Left ventricle myocardium superior (tissue), 1 donor: Measurements from ENCODE around the gene STMN3. TPM values are rescaled to one million over a fixed set of nuclear protein-coding genes. Genes with fewer than 3 reads are reported as not detected.
"Not testable (repeated sequence)": the region's sequence is repeated elsewhere in the genome, so short reads cannot be mapped to it uniquely, and the experiment has no call there.

Experiments used
- ATAC-seq: fragments of 200-7000 bp; cut with Tn5 transposase; one replicate; pipeline ENCODE4 v1.9.1; 2020; ENCODE audit warnings: mild to moderate bottlenecking, moderate library complexity
- DNase-seq: peaks from one replicate; pipeline ENCODE4 v3.0.0-alpha.2; 2020
- intact Hi-C: fragments of 100-400 bp; cut with micrococcal nuclease; formaldehyde crosslinking; loops from one replicate; pipeline ENCODE4 v1.11.0; 2022
- total RNA-seq: library from RNA; stranded (reverse); fragmentation: NEBNext Ultra II Directional; extraction: Animal tissue kit (Norgen Biotek cat#: 25700); gene quantifications from one replicate; pipeline ENCODE4 v1.2.1, GENCODE V29; 2021
- donor health status: DM: no; HTN: yes; CAD: no; lungs with severe emphysema.

Gene STMN3
- total RNA-seq, 1 donor from 2014 or later, result 5.5 TPM

DNA sequence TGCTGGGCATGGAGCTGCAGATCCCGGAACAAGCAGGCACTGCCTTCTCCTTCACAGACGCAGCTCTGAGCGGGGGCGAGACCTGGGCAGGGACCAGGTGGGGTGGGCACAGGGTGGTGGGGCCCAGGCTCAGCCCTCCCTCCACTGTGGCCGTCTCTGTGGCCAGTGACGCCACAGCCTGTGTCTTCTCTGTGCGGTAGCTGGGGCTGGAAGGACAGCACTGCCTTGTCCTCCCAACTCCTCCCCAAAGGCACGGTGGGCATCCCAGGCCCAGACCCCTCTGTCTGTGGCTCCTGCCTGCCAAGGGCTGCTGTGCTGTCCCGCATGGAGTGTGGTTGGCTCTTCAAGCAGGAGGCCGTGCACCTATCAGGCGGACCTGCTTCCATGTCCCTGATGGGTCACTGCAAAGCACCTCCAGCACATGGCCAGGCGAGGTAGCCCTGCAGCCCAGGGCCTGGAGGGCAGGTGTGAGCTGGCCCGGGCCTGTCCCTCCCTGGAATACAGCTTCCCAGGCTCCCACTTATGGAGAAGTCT lies 28.5 kb upstream of the STMN3 start:
- intact Hi-C loops, result no loop called here
- ATAC-seq, result no peak
- peak; percentile 27 for DNase-seq

DNA sequence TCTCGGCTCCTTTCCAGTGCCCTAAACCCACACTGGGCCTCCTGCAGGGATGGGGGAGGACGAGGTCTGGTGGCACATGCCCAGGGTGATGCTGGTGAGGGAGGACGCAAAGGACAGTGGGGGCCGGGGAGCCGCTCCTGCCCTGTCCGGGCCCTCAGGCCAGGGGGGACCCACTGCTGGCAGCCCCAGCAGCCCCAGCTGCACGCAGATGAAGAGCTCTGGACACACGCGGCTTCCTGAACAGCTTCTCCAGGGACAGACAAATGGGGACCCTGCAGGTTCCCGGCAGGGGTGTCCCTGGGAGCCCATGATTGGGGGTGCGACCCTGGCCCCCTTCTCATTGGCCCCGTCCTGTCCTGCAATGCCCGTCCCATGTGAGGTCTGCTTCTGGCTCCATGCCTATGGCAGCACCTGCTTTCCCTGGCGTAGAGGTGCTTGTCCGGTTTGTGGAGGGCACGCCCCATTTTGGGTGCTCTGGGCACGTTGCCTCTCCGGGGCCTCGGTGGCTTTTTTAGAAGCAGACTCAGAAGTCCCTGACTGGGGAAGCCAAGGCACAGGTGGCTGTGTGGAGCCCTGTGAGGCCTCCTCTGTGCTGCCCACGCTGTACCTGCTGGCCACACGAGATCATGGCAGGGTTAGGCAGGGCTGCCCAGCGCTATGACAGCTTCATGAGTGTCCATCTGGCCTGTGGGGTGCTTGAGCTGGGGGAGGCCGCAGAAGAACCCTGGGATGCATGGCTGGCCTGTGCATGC lies 27.8 kb upstream of the STMN3 start:
- ATAC-seq (no peak), DNase-seq (peak; percentile 29)
- intact Hi-C loops, result no loop called here

DNA sequence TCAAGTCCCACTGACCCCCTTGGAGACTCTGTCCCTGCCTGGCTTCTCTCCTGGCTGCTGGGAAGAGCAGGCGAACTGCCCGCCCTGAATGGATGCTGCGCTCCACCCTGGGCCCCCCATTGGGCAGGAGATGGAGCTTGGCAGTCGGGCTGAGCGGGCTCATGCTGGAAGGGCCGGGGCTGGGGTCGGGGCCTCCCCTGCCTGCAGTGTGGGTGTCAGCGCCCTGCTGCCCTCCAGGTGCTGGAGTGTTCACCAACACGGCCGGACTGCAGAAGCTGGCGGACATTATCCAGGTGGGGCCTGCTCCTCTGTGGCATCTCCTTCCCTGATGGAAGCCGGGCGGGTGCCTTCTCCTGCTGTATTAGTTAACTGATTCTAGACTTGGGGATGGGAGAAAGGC lies 27.2 kb upstream of the STMN3 start:
- ATAC-seq (no peak), DNase-seq (no peak)
- intact Hi-C loops, result no loop called here

DNA sequence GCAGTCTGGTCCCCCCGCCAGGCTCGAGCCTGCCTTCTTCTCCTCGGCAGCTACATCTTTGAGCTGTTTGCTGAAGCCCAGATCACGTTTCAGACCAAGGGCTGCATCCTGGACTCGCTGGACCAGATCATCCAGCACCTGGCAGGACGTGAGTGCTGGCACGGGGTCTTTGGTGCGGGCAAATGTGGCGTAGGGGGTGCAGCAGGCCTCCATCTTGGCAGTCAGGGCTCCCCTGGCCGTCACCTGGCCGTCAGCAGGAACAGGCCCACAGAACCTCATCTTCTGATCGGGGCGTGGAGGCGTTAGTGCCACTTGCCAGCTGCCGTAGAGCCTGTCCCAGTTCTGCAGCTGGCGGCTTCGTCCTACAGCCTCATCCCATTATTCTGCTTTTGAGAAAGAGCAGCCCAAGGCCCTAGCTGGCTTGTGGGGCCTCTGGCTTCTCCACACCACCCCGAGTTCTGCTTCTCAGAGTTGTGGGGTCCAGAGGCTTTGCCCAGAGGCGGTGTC lies 26.6 kb upstream of the STMN3 start:
- ATAC-seq, result no peak
- DNase-seq, result no peak
- intact Hi-C loops, result no loop called here

DNA sequence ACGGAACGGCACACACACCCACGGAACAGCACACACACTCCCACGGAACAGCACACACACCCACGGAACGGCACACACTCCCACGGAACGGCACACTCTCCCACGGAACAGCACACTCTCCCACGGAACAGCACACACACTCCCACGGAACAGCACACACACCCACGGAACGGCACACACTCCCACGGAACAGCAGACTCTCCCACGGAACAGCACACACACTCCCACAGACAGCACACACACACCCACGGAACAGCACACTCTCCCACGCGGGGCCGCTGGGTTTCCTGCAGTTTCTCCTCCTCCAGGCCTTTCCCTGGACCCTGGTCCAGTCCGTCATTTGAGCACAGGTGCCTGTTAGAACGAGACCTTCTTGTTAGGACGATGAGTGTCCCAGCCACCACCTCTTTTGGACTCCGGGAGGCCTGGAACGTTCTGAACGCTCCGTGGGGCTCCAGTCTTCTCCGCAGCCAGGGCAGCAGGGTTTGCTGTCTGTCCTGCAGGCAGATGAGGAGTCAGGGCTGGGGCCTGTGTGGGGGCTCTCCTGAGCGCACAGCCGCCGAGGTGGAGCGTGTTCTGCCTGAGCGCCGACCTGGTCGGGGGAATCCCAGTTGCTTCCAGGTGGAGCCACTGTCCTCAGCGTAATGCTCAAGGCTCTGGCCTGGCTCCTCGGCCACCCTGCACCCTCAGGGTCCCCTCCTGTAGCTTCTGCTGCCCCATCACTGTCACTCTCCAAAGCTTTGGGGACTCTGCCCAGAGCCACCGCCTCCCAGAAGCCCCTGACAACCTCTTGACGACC lies 25.6 kb upstream of the STMN3 start:
- ATAC-seq, result no peak
- intact Hi-C loops, result no loop called here
- DNase-seq, result no peak

DNA sequence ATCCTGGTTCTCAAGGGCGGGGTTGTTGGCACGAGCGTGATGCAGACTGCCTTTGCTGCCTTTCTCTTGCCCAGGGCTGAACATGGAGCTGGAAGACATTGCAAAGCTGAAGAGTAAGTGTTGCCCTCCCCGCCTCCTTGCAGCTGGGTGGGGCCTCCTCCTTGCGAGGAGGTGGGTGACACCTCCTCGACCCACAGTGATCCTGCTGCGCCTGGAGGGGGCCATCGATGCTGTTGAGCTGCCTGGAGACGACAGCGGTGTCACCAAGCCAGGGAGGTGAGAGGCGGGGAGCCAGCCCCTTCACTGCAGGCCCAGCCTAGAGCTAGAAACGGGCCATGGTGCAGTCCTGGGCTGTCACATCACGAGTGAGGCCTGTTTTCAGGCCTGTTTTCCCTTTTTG lies 24.8 kb upstream of the STMN3 start:
- DNase-seq, result no peak
- intact Hi-C loops, result no loop called here
- no peak for ATAC-seq

DNA sequence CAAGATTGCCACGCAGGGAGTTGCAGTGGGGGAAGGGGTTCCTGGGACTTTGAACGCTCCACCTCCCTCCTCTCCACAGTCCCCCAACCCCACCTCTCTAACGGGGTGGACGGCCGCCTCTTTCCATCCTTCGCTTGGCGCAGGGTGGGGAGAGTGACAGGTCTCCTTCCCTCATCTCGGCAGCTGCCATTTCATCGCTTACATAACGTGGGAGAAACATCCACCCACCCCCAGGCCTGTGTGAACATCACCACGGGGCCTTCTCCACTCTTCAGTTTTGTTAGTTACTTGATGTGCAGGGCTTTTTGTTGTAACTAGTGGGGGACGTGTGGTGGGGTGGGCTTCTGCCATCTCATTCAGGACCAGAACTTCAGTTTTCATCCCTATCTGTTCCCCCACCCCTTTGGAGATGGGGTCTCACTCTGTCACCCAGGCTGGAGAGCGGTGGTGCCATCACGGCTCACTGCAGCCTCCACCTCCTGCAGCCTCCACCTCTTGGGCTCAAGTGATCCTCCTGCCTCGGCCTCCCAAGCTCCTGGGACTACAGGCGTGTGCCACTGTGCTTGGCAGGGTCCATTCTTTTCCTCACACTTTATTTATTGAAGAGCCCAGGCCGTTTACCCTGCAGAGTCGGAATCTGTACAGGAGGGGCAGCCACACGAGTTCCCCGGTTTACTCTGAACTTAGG lies 22.6 kb upstream of the STMN3 start:
- DNase-seq (no peak), ATAC-seq (no peak)
- intact Hi-C loops, result no loop called here

DNA sequence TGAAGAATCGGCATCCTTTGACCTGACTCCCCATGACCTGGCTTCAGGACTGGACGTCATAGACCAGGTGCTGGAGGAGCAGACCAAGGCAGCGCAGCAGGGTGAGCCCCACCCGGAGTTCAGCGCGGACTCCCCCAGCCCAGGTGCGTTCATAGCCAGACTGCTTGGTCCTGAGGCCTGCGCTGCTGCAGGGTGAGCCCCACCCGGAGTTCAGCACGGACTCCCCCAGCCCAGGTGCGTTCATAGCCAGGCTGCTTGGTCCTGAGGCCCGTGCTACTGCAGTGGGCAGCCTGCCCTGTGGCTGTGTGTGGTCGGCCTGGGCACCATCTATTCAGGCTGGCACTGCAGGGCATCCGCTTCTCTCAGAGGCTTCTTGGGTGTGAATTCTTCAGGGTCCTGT lies 20.7 kb upstream of the STMN3 start:
- DNase-seq (no peak), ATAC-seq (no peak)
- intact Hi-C loops, result no loop called here

DNA sequence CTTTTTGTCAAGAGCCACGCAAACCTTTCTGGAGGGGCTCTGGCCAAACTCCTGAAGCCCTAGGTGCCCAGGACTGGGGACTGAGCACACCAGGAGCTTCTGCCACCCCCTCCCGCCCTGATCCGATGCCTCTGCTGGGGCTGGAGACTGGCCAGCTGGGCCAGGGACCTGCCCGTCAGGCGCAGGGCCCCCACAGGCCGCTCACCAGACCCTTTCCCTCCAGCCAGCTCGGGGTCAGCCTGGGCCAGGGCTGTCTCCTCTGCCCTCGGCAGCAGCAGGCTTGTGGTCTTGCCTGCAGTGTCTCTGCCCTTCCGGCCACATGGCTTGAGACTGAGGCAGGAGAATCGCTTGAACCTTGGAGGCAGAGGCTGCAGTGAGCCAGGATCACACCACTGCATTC lies 19.4 kb upstream of the STMN3 start:
- DNase-seq (no peak), ATAC-seq (no peak)
- intact Hi-C loops, result no loop called here

DNA sequence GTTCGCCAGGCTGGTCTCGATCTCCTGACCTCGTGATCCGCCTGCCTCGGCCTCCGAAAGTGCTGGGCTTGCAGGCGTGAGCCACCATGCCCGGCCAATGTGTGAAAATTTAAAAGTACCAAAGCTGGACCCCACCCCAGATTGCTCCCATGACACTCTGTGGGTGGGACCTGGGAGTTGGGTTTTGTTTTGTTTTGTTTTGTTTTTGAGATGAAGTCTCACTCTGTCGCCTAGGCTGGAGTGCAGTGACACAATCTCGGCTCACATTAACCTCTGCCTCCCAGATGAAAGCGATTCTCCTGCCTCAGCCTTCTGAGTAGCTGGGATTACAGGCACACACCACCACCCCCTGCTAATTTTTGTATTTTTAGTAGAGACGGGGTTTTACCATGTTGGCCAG lies 18.5 kb upstream of the STMN3 start:
- intact Hi-C loops, ATAC-seq, DNase-seq: not testable (repeated sequence)

DNA sequence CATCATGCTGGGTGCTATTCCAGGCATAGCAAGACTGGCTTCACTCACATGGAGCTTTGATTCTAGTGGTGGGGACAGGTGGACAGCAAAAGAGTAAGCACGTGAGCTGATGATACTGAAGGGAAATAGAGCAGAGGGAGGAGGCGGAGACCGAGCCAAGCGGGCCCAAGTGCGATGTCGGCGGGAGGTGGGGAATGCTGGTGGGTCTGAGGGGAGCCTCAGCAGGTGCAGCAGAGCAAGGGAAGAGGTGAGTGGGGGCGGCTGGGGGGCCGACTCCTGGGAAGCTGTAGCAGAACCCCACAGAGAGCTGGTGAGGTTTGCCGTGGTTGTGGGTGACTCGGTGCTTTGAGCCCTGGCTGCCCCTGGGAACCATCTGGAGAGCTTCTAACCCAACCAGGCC lies 15.1 kb upstream of the STMN3 start:
- DNase-seq, result no peak
- ATAC-seq, result no peak
- intact Hi-C loops, result no loop called here

DNA sequence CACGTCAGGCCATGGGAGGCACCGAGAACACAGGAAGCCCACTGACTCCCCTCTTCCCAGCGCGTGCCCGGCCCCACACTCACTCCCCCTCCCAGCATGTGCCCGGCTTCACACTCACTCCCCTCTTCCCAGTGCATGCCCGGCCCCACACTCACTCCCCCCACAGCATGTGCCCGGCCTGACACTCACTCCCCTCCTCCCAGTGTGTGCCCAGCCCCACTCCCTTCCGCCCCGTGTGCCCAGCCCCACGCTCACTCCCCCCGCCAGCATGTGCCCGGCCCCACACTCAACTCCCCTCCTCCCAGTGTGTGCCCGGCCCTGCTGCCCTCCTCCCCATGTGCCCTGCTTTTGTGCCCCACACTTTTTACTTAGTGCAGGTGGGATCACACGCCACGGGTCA lies 14.6 kb upstream of the STMN3 start:
- DNase-seq, result no peak
- intact Hi-C loops, result no loop called here
- no peak for ATAC-seq

DNA sequence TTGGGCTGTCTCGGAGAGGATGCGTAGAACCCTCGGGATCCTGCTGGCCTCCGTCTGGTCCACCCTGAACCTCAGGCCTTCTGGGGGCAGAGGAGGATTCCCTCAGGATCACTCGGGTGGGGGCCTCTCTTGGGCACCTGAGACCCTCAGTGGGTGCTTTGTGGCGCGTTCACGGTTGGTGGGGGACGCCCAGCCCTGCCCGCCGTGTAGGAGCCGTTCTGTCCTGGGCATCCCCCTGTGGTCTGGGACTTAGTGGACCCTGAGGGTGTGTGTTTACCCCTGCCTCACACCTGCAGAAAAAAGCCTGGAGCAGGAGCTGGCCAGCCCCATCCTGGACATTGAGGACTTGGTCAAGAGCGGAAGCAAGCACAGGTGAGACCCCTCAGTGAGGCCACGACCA lies 12.5 kb upstream of the STMN3 start:
- DNase-seq (no peak), ATAC-seq (no peak)
- intact Hi-C loops, result no loop called here

DNA sequence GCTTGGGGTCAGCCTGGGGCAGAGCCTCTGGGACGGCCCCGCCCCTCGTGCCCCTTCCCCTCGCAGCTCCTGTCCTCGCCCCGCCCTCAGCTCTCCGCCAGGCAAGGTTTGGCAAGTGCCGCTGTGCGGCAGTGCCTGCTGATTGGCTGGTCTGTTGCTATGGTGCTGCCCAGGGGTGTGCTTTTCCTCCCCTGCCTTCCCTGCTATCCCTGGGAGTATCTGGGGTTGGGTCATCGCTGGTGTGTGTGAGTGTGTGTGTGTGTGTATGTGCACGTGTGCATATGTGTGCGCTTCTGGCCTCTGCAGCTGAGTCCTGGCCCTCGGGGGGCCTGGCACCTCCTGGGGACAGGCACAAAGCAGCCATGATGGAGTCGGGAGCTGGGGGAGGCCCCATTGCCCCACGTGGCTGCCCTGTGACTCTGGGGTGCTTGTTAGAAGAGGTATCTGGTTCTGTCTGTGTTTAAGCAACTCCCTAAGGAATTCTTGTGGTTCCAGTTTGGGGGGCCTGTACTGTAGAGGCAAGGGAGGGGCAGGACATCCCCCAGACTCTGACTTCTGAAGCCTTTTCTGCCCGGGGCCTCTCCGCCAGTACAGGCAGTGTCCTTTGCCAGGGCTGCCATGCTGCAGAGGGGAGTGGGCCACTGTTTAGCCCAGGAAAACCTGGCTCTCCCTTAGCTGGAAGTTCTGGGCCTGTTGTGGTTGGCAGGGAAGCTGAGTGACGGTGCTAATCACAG lies 11.8 kb upstream of the STMN3 start:
- ATAC-seq (no peak), DNase-seq (no peak)
- intact Hi-C loops, result no loop called here

DNA sequence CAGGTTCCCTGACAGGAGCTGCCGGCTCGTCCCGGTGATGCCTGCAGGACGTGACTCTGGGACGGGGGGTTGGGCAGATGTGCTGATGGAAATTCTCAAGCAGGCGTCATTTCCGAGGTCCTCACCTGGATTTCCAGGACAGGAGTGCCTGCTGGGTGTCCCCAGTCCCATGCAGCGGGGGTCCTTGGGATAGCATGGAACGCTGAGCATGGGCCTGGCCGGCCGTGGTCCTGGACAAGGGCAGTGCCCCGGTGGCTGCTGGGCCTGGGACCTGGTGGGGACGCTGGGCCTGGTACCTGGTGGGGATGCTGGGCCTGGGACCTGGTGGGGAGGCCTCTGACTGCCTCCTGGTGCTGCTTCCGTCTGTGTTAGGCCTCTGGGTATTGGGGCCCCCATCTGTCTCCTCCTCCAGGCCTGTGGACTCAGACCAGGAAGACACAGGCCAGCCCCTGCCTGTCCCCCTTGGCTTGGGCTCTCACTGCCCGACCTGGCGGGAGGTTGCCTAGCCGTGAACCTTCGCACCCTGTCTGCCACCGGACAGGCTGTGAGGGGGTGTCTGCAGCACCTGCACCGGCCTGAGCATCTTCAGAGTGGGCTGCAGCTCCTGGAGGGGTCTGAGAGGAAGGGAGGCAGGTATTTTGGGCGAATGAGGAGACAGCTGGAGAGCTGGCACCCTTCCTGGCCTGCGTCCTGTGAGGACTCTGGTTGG lies 11.1 kb upstream of the STMN3 start:
- no peak for ATAC-seq
- intact Hi-C loops, result no loop called here
- no peak for DNase-seq

DNA sequence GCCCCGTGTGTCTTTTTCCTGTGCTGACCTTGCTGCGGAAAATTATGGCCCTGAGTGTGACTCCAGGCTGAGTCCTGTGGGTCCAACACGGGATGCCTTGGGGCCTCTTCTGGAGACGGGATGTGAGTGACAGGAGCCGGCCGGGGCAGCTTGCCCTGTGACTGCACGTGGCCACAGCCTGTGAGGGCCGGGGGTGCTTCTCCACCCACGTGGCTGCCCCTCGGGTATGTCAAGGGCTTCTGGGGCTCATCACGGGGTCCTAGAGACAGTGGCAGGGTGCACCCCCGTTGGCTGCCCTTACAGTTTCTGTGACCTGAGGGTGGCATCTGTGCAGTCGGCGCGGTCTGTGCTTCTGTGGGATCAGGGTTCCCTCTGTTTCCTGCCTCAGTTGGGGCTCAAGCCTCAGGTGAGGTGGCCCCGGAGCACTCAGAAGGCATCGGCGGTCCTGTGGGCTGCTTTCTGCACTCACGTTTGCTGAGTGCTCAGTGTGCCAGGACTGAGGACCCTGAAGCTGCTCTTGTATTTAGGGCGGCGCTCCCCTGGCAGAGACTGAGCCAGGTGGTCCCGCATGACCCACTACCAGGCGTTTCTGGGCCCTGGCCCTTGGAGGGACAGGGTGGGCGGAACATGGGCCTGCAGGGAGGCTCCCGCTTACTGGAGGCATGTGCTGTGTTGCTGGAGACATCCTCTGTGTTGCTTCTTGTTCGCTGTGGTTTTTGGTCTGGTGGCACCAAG lies 10.3 kb upstream of the STMN3 start:
- intact Hi-C loops, result no loop called here
- ATAC-seq (no peak), DNase-seq (no peak)

DNA sequence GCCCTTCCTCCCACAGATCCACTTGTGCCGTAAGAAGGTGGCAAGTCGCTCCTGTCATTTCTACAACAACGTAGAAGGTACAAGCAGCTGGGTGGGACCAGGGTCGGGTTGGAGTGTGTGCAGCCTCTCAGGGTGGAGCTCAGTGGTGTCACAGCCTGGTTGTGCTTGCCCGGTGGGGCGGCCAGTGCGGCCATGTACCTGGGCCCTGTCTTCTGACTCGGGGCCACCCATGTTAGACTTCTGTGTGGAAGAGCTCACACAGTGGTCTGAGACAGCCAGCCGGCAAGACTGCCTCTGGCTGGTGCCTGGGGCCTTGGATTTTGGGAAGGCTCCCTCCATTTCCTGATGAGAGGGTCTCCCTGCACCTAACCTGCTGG lies 9.6 kb upstream of the STMN3 start:
- ATAC-seq (no peak), DNase-seq (no peak)
- intact Hi-C loops, result no loop called here
